ENCODE data around the gene BCS1L.

The BCS1L gene

DNA sequence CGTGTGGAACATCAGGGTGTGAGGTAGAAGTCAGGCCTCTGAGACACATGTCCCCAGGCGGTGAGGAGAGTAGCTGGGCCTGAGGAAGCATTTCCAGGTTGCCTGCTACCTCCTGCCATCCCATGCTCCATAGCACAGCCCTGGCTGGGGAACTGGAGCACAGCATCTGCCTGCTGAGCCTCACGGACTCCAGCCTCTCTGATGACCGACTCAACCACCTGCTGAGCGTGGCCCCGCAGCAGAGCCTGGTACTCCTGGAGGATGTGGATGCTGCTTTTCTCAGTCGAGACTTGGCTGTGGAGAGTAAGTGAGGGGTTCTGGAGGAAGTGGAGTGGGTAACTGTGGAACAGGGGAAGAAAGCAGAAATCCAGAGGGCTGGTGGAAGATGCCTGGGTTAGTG is 2.9 kb downstream of the BCS1L start:
- no peak for DNase-seq

DNA sequence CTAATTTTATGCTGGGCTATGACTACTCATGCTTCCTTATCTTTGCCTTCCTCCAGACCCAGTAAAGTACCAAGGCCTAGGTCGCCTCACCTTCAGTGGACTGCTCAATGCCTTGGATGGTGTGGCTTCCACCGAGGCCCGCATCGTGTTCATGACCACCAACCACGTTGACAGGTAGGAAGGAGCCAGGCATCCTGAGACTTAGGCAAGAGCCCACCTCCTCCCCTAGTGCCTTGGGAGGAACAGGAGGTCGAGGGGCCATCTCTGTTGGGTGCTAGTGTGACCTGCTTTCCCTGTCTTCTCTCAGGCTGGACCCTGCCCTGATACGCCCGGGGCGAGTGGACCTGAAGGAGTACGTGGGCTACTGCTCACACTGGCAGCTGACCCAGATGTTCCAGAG is 3.3 kb downstream of the BCS1L start:
- DNase-seq: no peak

DNA sequence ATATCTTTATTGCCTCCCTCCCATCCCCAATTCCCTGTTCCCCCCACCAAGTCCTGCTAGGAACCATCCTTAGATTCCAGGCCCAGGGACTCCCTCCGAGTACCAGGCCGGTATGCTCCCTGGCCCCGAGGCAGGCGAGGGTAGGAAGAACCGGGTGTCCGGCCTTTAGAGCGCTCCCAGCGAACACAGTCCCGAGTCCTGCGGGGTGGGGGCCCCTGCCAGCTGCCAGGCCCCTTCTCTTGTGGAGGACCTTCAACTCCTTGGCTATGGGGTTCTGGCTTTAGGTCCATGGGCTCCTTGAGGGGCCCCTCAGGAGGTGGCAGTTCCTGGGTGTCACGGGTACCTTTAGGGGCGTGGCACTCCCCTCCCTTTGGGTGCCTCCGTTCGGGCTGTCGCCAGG is 4.4 kb downstream of the BCS1L start:
- DNase-seq: no peak

DNA sequence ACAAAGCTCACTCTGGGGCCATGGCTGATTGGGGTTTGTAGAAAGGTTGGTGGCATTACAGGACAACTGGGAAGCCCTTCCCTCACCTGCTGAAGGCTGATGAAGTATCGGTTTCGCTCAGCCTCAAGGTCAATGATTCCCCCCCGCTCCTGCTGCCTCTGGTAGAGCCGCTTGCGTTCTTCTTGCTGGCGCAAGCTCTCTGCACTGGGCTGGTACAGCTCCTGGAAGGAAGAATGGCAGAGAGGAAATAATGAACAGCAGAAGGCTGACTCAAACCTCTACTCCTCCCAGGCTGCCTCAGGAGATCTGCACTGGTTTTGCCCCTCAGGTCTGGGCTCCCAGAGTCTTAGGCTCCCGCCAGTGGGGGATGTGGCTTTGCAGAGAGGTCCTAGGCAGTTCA is 5.2 kb downstream of the BCS1L start:
- DNase-seq: no peak

DNA sequence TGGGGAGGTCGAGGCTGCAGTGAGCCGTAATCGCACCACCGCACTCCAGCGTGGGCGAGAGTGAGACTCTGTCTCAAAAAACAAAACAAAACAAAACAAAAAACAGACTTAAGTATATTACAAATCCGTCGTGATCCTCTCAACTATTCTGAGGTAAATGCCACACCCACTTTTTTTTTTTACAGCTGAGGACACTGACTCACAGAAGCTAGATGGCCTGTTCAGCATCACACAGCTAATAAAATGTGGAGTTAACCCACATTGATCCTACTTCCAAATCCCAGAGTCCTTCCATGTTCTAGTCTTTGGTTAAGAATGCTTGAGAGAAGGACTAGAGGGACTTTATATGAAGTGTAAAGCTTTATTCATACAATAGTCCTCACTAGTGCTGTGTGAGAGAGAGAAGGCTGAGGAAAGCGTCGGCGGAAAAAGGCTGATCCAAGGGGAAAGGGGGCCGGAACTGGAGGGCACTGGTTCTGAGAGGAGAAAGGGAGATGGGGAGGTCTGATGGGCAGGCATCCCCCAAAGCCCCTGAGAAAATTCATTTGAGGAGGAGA is 11.7 kb downstream of the BCS1L start:
- DNase-seq: peak; percentile 43

DNA sequence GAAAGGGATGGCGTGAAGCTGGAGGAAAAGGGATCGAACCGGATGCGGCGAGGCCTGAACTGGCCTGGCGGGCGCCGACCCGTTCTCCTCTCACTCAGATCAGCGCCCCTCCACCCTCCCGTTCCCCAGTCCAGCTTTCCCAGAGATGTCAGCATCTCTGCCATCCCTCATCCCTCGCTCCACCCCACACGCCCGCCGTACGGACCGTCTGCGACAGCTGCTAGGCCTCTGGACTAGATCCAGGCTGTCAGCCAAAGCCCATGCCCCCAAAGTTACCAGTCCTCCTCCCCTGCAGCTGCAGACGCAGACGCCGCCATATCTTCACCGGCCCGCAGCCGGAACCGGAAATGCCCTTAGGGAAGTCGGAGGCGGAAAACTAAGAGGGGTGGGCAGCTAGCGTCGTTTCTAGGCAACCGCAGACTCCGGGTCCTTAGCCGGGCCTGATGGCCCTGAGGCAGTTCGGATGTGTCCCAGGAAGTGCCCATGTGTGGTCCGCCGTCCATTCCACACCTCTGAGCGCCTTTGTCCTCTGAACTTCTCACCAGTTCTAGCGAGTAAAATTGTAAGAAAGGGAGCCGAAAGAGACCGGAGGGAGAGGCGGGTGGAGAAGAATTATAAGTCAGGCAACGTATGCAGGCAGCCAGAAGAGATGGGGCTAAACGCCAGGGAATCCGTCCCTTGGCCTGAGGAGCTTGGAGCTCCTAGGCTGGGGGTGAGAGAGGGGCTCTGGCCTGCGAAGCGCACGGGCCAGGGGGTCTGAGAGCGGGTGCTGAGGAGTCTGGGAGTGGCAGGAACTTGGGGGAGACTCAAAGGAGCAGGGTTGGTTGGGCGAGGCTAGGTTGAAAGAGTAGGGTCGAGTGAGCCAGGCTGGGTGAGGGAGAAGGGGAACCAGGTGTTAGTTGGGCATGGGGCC is 12.4 kb downstream of the BCS1L start, which contains the start of the genes RNF25 and STK36:
TSS of gene RNF25 (minus strand) at position 349 of the 913 bp plus-strand sequence. CDS start at position 317, 32 bp downstream.
TSS of gene STK36 (plus strand) at position 433 of the 913 bp plus-strand sequence. CDS start 744 bp downstream, outside the sequence.
- DNase-seq: peak; percentile 77

GRCh38 chr2:218679119-218679518 is 19.6 kb downstream of the BCS1L start:
- peak; percentile 95 for DNase-seq

DNA sequence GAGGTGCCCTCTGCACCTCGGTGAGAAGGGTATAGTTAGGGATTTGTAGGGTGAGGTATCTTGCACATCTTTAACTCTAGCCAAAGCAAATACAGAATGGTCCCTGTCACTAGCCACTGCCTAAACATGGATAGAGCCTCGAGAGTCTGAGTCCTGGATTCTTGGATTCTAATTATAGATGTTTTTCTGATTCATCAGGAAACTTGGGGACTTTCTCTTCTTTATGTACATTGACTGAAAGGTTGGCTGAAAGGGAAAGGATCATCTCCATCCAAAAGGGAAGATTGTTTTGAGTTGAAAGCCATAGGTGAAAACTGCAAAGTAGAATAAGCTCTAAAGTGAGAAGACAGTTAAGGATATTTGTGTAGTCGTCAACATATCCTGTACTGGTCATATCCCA is 20.6 kb downstream of the BCS1L start:
- no peak for DNase-seq

GRCh38 chr2:218687400-218688060 is 28.0 kb downstream of the BCS1L start:
- DNase-seq: peak; percentile 87

DNA sequence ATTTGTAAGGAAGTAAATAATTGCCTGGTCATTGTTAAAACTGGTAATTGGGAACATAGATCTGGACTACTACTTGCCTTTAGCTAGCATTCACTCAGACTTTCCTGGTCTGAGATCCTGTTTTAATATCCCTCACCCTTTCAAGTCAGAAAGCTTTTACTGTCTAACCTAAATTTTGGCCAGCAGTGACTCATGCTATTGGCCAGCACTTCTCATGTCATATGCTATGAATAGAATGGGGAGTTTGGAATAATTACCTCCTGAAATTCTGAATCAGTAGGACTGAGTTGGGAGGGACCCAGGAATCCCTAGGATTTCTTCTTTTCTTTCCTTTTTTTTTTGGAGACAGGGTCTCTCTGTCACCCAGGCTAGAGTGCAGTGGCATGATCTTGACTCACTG is 31.8 kb downstream of the BCS1L start:
- no peak for DNase-seq

DNA sequence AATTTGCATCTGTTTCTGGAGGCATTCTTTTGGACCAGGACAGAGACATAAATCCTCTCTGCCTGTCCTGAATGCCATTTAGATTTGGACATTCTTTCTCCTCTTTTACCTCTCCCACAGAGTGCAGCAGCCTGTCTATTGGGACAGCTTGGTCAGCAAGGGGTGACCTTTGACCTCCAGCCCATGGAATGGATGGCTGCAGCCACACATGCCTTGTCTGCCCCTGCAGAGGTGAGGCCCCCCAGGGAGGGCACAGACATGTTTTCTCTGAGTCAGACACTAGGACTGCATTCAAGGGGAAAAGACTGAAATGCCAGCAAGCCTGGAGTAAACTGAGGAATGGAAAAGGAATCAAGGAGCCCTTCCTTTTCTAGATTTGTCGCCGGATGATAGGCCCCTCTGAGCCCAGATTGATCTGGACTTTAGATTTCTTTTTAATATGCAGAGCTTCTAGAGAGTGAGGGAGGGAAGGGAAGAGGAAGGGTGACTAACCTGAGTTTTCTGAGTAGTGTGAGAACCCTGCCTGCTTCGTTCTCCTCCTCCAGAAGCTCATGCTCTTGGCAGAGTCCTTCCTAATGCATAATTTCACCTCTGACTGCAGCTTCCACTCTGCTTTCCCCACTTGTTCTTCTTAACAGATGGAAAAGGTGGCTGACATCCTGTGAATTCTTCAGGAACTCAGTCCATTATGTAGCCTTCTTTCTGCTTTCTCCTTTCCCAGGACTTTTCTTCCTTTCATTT is 35.1 kb downstream of the BCS1L start:
- no peak for DNase-seq

GRCh38 chr2:218698885-218699284 is 39.4 kb downstream of the BCS1L start:
- no peak for DNase-seq

GRCh38 chr2:218701806-218702205 is 42.3 kb downstream of the BCS1L start:
- no peak for DNase-seq

GRCh38 chr2:218703341-218703740 is 43.9 kb downstream of the BCS1L start:
- no peak for DNase-seq

GRCh38 chr2:218708086-218708485 is 48.6 kb downstream of the BCS1L start:
- DNase-seq: no peak

- DNase-seq: no peak
These were observed 50.4 kb downstream of the BCS1L start for GRCh38 chr2:218709908-218710307.

DNA sequence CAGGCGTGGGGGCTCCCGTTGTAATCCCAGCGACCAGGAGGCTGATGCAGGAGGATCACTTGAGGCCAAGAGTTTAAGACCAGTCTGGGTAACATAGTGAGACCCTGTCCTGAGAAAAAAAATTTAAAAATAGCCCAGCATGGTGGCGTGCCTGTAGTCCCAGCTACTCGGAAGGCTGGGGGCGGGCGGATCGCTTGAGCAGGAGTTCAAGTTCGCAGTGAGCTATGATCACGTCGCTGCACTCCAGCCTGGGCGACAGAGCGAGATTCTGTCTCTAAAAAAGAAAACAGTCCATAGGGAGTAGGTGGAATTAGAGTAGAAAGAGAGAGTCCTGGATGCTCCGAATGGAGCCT is 50.8 kb downstream of the BCS1L start:
- DNase-seq: no peak

DNA sequence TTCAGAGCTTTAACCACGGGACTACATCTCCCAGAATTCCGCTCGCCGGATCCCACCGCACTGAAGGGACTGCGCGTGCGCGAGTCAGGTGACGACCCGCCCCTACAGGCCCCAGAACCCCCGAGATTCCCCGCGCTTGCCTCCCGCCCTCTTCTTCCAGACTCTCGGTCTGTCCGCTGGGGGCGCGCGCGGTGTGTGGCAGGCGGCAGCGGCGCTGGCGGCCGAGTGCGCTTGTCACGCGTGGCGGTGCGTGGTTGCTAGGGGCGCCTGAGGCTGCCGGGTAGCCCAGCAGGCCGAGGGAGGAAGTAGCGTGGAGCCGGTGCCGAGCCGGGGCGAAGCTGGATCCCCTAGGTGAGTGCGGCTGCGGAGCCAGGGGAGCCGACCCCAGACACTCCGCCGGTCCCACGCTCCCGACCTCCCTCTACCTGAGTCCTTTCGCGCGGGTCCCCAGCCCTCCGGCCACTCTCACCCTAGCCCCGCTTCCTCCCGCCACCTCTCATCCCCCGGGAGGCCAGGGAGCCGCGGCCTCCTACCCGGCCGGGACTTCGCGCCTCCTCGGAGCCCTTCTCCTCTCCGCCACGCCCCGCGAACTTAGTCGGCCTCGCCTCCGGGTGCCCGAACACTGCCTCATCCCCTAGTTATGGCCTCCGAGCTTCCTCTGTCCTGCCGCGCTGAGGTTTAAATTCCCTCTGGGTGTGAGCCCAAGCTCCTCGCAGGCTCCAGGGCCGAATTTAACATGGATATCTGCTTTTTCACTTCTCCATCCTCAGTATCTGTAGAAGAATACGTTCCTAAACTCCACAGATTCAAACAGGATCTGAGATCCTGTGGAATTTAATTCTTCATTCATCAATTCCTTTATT is 51.4 kb downstream of the BCS1L start, which contains the start of gene TTLL4:
TSS of gene TTLL4 (plus strand) at position 149 of the 863 bp plus-strand sequence. CDS start 26,842 bp downstream, outside the sequence.
- peak; percentile 98 for DNase-seq

DNA sequence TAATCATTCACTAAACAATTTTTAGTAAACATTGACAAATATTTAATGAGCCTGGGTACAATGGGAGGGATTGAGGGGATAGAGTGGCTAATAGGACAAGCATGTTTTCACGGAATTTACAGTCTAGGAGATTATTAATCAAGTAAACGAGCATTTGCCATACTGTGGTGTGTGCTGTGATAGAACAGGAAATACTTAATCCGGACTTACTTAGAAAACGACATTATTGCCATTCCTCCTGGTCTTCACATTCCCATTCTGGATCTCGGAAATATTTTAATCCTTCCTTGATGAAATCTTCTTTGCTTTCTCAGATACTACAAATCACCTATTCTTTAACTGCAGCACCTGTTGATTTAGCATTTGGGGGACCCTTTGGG is 52.1 kb downstream of the BCS1L start:
- no peak for DNase-seq
